ENCODE results near the gene MKI67. TPM values are rescaled to one million over a fixed set of nuclear protein-coding genes. Genes with fewer than 3 reads are reported as not detected.

MKI67 gene
- total RNA-seq, 4 donors from 2014 or later, result 14.3 to 50.8 (median 26.1) TPM

GRCh38 chr10:128163701-128164100 is 37.5 kb upstream of the MKI67 start:
- H3K27me3 ChIP-seq, result peaks cover 0 to 34% (median 0%) of the 10 kb centered on the region in 4 donors
- H3K27ac ChIP-seq, result no peak overlapping the region
- 57 to 71% methylated on average over 5 of the region's 5 CpGs for WGBS, 2 donors
- intact Hi-C loops (cut with DNase I), result no loop called here
- H3K9me3 ChIP-seq, result no peaks in the 10 kb centered on the region
- H3K36me3 ChIP-seq, result no peaks in the 10 kb centered on the region
- DNase-seq, result no peak
- no peaks in the 10 kb centered on the region for H3K4me1 ChIP-seq
- no peak overlapping the region for H3K4me3 ChIP-seq
- TF ChIP-seq, protein P1, sequence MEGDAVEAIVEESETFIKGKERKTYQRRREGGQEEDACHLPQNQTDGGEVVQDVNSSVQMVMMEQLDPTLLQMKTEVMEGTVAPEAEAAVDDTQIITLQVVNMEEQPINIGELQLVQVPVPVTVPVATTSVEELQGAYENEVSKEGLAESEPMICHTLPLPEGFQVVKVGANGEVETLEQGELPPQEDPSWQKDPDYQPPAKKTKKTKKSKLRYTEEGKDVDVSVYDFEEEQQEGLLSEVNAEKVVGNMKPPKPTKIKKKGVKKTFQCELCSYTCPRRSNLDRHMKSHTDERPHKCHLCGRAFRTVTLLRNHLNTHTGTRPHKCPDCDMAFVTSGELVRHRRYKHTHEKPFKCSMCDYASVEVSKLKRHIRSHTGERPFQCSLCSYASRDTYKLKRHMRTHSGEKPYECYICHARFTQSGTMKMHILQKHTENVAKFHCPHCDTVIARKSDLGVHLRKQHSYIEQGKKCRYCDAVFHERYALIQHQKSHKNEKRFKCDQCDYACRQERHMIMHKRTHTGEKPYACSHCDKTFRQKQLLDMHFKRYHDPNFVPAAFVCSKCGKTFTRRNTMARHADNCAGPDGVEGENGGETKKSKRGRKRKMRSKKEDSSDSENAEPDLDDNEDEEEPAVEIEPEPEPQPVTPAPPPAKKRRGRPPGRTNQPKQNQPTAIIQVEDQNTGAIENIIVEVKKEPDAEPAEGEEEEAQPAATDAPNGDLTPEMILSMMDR (IDR thresholded peaks at IDR 0.05), result no peak
- TF ChIP-seq POLR2A (IDR thresholded peaks at IDR 0.05), result no peak

DNA sequence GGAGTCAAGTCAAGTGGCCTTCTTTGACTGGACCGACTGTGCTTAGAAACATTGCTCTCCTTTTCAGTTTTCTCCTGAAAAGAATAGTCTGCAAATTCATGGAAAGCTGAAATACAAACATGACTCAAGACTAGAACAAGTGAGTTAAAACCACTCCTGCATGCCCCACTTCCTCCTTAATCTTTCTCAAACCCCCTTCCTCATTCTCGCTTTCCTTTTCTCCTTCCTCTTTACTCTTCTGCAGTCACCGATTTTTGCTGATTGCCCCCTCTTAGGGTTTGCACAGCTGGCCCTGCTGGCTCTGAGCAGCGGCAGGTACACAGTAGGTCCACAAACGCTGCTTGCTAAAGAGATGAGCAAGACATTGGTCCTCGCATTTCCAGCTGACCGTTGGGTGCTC is 34.8 kb upstream of the MKI67 start:
- no peak for DNase-seq

GRCh38 chr10:128160297-128160711 is 34.1 kb upstream of the MKI67 start:
- H3K36me3 ChIP-seq, result no peaks in the 10 kb centered on the region
- 50 to 53% methylated on average over 1 to 2 of the region's 6 CpGs for WGBS, 2 donors

More for the DNA sequence above, 34.8 kb upstream of the MKI67 start:
- intact Hi-C loops (cut with DNase I), result no loop called here
- H3K4me1 ChIP-seq, result no peaks in the 10 kb centered on the region
- no peaks in the 10 kb centered on the region for H3K36me3 ChIP-seq
- H3K27me3 ChIP-seq, result peaks cover 0 to 44% (median 0%) of the 10 kb centered on the region in 4 donors
- H3K27ac ChIP-seq, result no peak overlapping the region
- 64 to 72% methylated on average over 6 to 7 of the region's 7 CpGs for WGBS, 2 donors
- no peak overlapping the region for H3K4me3 ChIP-seq
- no peaks in the 10 kb centered on the region for H3K9me3 ChIP-seq
- TF ChIP-seq, protein P1 (IDR thresholded peaks at IDR 0.05), result no peak
- no peak for TF ChIP-seq POLR2A (IDR thresholded peaks at IDR 0.05)

GRCh38 chr10:128158021-128158795 is 32.0 kb upstream of the MKI67 start:
- intact Hi-C loops (cut with DNase I), result no loop called here
- no peak overlapping the region for H3K4me3 ChIP-seq
- no peaks in the 10 kb centered on the region for H3K4me1 ChIP-seq
- no peak for DNase-seq
- WGBS, 2 donors, result 81 to 83% methylated on average over 9 of the region's 9 CpGs
- no peak for TF ChIP-seq POLR2A (IDR thresholded peaks at IDR 0.05)
- TF ChIP-seq, protein P1 (IDR thresholded peaks at IDR 0.05), result no peak
- H3K36me3 ChIP-seq, result no peaks in the 10 kb centered on the region
- peaks cover 0 to 61% (median 0%) of the 10 kb centered on the region in 4 donors for H3K27me3 ChIP-seq
- no peak overlapping the region for H3K27ac ChIP-seq
- H3K9me3 ChIP-seq, result no peaks in the 10 kb centered on the region

More at GRCh38 chr10:128160297-128160711, 34.1 kb upstream of the MKI67 start:
- no peak overlapping the region for H3K4me3 ChIP-seq
- no peaks in the 10 kb centered on the region for H3K9me3 ChIP-seq
- no peaks in the 10 kb centered on the region for H3K4me1 ChIP-seq
- H3K27me3 ChIP-seq, result peaks cover 0 to 45% (median 0%) of the 10 kb centered on the region in 4 donors
- intact Hi-C loops (cut with DNase I), result no loop called here
- no peak overlapping the region for H3K27ac ChIP-seq
- no peak for DNase-seq
- TF ChIP-seq, protein P1 (IDR thresholded peaks at IDR 0.05), result no peak
- TF ChIP-seq POLR2A (IDR thresholded peaks at IDR 0.05), result no peak

GRCh38 chr10:128156999-128157755 is 31.0 kb upstream of the MKI67 start:
- Histone ChIP-seq H3K9me3 (no peaks in the 10 kb centered on the region), H3K4me3 (no peak overlapping the region), H3K27me3 (peaks cover 0 to 64% (median 0%) of the 10 kb centered on the region in 4 donors), H3K36me3 (no peaks in the 10 kb centered on the region), H3K4me1 (no peaks in the 10 kb centered on the region), H3K27ac (no peak overlapping the region)
- WGBS, 2 donors, result 54 to 57% methylated on average over 7 to 8 of the region's 9 CpGs
- intact Hi-C loops (cut with DNase I), result no loop called here
- no peak for DNase-seq
- TF ChIP-seq, protein P1 (IDR thresholded peaks at IDR 0.05), result no peak
- TF ChIP-seq POLR2A (IDR thresholded peaks at IDR 0.05), result no peak
